LoVo (cell line): ENCODE results near the gene DERA.
"Not testable (repeated sequence)": the region's sequence is repeated elsewhere in the genome, so short reads cannot be mapped to it uniquely, and the experiment has no call there.

Source experiments
- DNase-seq: peaks from one replicate; pipeline ENCODE4 v3.0.0-alpha.2; 2016; ENCODE audit warnings: low spot score

Gene DERA

DNA sequence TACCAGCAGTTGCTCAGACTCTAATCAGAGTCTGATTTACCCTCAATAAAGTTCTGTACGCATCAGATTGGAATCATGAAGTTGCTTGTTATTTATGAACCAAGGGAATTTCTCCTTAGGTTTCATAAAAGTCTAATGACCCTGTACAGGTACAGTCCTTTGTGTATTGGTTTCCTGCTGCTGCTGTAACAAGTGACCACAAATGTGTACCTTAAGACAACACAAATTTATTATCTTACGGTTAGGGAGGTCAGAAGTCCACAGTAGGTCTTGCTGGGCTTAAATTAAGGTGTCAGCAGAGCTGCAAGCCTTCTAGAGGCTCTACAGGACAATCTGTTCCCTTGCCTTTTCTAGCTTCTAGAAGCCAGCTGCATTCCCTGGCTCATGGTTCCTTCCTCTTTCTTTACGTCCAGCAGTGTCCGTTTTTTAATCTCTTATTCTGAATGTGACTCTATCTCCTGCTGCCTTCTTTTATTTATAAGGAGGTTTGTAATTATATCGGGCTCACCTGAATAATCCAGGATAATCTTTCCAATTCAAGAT is 6.7 kb upstream of the DERA start:
- no peak for DNase-seq

DNA sequence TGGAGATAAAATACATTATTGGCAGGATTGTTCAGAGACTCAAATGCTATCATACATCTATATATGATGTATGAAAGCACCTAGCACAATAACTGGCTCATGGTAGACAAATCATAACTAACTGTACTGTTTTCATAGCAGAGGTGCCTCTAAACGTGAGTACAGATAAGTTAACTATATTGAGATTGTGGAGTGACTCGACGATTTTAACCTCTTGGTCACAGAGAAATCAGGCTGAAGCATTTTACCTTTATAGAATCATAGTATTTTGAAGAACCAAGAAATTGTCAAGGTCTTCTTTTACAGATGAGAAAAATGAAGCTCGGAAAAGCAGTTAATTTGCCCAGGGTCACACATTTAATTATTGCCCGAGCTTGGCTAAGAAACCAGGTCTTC is 666 bp upstream of the DERA start:
- no peak for DNase-seq

DNA sequence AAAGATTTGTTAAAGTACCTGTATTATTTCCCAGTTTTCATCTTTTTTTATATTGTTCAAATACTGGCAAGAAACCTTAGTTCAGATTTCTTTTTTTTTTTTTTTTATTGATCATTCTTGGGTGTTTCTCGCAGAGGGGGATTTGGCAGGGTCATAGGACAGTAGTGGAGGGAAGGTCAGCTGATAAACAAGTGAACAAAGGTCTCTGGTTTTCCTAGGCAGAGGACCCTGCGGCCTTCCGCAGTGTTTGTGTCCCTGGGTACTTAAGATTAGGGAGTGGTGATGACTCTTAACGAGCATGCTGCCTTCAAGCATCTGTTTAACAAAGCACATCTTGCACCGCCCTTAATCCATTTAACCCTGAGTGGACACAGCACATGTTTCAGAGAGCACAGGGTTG is 799 bp downstream of the DERA start:
- DNase-seq: not testable (repeated sequence)

DNA sequence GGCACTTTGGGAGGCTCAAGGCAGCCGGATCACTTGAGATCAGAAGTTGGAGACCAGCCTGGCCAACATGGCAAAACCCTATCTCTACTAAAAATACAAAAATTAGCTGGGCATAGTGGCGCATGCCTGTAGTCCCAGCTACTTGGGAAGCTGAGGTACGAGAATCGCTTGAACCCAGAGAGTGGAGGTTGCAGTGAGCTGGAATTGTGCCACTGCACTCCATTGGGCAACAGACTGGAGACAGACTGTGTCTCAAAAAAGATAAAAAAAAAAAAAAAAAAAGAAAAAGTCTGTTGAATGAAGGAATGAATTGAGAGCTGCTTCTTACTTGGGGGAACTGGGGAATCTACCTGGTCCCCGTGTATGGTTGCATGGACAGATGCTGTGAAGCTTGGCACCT is 3.0 kb downstream of the DERA start:
- DNase-seq: not testable (repeated sequence)

DNA sequence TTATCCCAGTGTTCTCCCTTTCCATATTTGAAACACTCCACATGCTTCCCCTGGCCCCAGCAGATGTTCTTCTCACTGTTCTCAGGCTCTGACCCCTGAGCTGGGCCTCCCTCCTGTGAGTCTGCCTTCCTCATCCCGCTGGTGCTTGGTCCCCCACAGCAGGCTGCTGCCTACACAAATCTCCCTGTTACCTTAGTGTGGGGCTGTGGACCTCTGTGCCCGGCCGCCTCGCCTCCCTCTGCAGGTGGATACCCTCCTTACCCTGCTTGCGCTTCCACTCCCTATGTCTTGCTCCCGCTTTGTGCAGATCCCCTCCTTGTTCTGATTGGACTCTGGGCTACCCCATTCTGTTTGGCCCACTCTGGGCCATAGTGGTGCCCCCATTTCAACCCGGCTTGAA is 6.9 kb downstream of the DERA start:
- DNase-seq: no peak

DNA sequence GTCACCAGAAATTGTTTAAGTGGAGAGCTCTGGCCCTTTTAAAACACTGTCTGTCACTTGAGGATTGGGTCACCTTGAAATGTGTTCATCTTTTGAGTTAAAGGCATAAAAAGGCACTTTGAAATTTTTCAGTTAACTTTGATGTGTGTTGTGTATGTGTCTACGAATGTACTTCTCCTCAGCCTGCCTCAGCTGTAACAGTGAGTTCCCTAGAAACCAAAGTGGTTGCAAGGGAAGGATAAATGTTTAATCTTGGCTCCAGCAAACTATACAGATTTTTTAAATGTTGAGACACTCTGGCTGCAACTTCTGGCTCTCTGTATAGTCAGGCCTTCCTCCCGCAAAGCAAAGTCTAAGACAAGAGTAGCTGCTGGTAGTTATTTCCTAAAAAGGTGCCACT is 8.3 kb downstream of the DERA start:
- DNase-seq: no peak

DNA sequence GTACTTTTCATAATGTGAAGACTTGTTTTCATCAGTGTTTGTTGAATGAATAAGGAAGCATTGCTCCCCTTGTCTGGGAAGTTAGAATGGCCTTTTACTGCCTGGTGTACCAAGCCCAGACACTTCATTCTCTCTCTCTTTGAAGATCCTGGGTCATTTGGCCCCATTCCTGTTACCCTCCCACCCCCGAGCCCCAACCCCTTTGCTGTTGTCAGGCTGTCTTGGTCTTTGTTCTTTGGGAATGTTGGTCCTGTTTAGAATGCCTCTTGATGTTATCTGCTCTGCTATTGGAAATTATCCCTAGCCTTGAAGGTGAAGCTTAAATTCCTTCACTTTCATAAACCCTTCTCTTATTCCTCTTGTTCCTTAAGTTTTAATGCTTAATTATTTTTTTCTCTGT is 13.8 kb downstream of the DERA start:
- no peak for DNase-seq

DNA sequence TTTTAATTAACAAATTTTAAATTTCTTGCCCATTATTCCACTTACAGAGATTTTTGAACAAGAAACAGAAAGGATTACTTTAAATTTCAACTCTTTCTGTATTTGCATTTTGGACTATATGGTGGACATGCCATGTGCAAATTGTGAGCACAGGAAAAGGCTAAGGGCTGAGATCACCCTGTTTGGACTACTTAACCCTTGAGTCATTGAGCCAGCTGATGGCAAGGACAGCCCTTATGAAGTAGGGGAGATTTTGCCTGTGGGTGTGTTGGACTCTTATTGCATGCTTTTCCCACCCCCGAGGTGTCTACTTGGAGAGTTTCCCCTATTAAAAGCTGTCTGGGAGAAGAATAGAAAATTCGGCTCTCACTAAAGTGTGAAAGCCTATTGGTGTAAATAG is 17.2 kb downstream of the DERA start:
- no peak for DNase-seq

DNA sequence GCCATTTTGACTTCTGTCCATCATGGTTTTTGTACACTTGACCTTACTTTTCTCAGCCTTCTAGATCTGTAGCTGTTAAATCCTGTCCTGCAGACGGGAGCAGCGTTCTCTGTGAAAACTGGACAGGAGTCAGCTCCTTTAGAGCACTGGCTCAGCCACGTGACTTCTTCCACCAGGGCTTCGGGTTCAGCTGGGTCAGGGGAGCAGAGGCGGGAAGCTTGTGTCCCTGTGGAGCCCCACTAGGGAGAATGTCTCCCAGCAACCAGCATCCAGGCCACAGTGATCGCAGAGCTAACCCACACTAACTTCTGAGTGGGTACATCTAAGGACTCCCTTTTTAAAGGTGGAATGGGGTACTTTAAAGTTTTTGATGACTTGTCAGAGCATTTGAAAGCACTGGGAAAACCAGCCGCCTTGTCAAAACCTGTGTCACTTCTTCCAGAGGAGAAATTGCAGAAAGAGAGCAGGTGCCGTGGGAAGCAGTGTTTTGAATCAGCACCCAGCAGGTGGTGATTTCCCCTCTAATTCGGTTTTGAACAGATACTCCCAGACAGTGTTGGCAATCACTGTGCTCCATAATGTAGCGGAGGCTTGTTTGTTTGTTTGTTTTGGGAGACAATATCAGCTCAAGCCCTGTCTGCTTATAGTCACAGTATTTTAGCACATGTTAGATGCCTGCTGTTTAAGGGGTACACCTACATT is 17.9 kb downstream of the DERA start:
- no peak for DNase-seq

DNA sequence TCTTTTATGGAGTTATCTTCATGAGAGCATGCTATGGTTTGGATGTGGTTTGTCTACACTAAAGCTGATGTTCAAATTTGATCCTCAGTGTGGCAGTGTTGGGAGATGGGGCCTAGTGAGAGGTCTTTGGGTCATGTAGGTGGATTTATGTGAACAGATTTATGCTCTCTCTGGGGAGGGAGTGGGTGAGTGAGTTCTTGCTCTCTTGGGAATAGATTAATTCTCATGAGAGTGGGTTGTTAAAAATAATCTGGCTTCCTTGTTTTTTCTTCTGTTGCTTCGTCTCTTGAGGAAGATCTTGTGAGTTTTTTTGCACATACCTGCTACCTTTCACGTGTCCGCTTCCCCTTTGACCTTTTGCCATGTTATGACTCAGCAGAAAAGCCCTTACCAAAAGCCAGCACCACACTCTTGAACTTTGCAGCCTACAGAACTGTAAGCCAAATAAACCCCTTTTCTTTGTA is 20.5 kb downstream of the DERA start:
- no peak for DNase-seq

DNA sequence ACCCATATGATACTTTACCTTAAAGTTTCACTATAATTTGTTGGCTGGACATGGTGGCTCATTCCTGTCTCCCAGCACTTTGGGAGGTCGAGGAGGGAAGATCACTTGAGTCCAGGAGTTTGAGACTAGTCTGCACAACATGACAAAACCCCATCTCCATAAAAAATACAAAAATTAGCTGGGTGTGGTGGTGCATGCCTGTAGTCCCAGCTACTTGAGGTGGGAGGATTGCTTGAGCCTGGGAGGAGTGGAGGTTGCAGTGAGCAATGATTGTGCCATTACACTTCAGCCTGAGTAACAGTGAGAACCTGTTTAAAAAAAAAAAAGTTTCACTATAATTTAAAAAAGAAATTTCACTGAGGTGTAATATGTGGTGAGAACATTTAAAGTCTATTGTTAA is 21.2 kb downstream of the DERA start:
- no peak for DNase-seq

DNA sequence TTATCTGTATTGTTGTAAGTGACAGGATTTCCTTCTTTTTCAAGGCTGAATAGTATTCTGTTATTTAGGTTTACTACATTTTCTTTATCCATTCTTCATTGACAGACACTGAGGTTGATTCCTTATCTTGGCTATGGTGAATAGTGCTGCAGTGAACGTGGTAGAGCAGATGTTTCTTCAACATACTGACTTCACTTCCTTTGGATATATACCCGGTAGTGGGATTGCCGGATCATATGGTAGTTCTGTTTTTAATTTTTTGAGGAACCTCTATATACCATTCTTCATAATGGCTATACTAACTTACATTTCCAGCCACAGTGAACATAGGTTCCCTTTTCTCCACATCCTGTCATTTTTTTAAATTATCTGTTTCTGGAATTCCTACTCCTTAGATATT is 21.8 kb downstream of the DERA start:
- no peak for DNase-seq

DNA sequence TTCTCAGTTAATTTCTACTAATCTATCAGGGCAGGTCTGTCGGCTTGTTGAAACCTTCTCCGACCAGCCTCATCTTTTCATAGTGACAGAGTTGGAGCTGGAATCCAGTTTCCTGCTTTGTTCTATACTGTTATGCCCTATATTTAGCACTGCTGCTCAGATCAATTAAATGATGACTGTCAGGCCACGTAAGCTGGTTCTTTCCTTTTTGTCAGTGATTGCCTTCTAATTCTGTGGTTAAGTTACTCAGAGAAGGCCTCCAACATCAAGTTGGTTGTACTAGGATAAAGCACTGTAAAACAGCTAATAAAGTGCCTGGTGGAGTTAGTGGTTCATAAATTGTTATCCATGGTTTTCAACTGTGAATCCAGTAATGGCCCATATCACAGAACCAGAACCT is 22.6 kb downstream of the DERA start:
- DNase-seq: no peak

DNA sequence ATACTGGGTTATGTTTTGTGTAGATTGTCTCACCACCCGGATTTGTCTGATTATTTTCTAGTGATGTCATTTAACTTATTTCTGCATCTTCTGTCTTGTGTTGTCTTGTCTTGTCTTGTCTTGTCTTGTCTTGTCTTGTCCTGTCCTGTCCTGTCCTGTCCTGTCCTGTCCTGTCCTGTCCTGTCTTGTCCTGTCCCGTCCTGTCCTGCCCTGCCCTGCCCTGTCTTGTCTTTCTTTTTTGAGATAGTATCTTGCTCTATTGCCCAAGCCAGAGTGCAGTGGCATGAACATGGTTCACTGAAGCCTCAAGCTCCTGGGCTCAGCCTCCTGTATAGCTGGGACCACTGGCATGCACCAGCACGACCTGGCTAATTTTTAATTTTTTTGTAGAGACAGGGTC is 25.6 kb downstream of the DERA start:
- no peak for DNase-seq

DNA sequence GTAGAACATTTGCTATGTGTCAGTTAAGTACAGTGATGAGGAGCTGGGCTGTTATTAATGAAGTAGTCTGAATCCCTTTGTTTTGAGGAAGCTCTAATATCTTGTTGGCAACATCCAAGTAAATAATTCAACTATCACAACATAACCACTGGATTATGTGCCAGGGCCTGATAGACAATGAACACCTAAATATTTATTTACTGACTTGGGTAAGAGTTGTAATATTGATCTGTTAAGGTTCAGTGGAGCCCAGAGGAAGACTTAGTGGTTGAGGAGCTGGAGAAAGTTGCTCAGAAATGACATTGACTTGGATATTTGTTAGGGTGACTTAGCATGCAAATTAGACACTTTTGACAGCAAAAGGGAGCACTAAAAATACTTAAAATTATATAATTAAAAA is 26.8 kb downstream of the DERA start:
- no peak for DNase-seq

DNA sequence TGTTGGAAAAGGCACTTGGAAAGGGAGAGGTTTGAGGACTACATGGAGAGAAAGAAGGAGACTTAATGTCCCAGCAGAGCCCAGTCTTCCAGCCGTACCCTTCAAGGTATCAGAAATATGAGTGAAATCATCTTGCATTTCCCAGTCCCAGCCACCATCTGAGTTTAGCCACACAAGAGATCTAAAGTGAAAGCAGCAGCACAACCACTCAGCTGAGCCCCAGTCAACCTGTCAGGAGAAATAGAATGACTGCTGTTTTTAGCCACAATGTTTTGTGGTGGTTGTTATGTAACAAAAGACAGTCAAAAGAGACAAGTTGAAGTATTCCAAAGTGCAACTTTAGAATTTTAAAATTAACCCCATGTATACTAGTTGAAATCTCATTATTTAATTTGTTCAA is 28.0 kb downstream of the DERA start:
- no peak for DNase-seq

DNA sequence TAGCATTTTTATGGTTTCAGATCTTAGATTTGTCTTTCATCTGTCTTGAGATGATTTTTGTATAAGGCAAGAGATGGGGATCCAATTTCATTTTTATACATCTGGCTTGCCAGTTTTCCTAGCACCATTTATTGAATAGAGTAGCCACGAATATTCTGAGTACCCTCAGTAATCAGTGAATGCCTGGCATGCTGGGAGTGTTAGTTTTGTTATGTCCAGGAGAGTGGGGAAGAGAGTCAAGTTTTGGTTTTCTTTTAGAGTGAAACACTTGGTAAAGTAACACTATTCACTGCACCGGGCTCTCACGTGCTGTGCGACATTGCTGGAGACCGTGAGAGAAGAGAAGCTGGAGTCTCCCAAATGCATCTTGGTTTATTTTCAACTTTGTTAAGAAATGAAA is 31.3 kb downstream of the DERA start:
- DNase-seq: no peak

DNA sequence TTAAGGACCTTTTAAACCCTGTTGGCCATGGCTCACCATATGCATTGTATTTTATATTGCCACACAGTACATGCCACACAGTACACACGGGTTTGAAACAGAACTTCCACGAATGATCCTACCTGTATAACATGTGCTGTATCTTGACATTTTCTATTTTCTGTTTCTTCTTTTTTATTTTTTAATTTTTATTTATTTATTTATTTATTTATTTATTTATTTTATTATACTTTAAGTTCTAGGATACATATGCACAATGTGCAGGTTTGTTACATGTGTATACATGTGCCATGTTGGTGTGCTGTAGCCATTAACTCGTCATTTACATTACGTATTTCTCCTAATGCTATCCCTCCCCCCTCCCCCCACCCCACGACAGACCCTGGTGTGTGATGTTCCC is 32.4 kb downstream of the DERA start:
- not testable (repeated sequence) for DNase-seq

DNA sequence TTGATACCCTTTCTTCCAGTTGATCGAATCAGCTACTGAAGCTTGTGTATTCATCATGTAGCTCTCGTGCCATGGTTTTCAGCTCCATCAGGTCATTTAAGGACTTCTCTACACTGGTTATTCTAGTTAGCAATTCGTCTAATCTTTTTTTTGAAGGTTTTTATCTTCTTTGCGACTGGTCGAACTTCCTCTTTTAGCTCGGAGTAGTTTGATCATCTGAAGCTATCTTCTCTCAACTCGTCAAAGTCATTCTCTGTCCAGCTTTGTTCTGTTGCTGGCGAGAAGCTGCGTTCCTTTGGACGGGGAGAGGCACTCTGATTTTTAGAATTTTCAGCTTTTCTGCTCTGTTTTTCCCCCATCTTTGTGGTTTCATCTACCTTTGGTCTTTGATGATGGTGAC is 37.3 kb downstream of the DERA start:
- not testable (repeated sequence) for DNase-seq

DNA sequence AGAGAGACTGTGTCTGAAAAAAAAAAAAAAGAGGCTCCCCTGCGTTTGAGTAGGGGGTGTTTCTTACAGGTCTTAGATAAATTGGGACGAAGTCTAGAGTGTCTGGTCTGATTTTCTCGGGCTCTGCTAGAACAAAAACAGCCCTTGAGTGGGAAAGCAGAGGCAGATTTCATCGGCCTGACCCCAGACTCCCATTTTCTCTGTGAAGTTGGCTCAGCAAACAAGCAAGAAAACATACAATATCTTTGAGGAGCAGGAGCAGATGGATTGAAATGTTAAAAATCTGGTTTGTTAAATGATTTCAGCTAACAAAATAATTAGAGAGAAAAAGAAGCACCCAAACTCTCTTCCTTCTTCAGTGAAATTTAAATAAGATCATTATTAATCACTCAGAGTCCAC is 44.1 kb downstream of the DERA start:
- DNase-seq: no peak

DNA sequence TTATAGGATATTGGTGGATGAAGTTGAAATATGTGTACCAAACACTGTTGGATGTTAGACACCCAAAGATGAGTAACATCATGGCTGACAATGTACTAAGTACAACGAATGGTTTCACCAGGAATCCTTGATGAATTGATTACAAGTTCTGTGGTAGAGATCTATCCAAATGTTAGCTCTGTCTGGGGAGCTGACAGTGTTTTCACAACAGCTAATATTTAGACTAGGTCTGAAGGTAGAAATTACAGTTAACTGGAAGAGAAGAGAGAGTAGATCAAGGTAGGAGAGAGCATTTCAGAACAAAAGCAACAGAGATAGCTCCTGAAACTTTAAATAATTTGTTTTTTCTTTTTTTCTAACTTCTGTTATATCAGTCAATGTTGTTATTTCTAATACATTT is 44.9 kb downstream of the DERA start:
- DNase-seq: no peak

DNA sequence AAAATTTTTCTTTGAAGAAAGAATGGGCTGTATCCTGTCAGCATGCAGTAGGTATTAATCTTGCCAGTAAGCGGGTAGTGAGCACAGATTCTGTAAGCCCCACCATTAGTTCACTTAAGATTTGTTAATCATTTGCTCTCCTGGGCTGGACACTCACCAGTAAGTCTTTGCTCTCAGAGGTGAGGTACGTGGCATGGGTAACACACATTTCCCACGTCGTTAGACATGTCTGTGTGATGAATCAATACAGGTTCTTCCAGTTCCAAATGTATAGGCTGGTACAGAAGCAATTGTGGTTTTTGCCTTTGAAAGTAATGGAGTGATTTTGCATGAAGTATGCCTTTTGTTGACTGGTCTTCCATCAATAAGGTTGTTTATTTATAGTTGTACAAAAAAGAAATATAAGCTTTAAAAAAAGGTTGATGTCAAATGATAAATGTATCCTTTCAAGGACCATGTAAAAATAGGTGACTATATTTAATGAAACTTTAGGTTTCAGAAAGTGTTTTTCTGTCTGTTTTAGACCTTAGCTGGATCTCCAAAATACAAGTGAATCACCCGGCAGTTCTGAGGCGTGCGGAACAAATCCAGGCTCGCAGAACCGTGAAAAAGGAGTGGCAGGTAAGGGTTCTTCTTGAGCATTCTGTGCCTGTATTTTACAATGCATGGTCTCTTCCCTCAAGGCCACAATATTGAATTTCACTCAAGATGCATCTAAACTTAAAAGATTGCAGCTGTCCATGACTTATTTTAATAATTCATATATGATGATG is 45.5 kb downstream of the DERA start:
- DNase-seq: peak; percentile 65

DNA sequence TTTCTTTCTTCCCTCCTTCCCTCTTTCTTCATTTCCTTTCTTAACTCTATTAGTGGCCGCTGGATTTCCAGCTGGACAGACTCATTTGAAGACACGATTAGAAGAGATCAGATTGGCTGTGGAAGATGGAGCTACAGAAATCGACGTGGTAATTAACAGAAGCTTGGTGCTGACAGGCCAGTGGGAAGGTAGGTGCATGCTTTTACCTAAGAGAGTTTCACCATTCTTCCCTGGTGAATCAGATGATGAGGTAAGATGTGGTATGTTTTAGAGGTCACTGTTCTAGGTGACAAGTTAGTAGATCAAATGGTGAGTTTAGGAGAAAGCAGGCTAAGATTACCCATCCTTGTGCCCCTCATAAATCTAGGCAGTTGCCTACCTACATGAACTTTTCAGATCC is 51.6 kb downstream of the DERA start:
- DNase-seq: no peak

DNA sequence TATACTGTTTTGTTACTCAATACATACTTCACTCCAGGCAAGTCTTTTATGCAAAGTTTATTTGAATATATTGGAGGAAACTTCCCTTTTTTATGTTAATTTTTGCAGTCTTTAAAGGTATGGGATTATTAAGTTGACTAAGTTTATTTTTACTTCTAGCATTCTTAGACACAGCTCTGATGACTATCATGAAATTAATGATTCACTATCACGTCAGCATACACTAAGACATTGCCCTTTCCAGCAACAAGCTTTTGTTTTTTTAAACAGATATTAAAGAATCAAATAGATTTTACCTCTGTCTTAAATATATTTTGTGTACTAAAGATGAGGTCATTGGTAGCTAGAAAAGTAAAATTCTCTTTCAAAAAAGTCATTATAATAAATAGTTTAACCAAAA is 52.1 kb downstream of the DERA start:
- DNase-seq: no peak
